Measurements from ENCODE around the gene HSD17B11. TPM values are rescaled to one million over a fixed set of nuclear protein-coding genes. Genes with fewer than 3 reads are reported as not detected.

Gene HSD17B11
- total RNA-seq, 1 experiment from 2014 or later = 8.8 TPM

- no peaks in the 10 kb centered on the region for H3K27me3 Mint-ChIP-seq (ENCODE audit: low read depth)
- peaks cover 0 to 11% (median 6%) of the 10 kb centered on the region in 3 experiments; a peak in 3 of 7 replicates for H3K36me3 Mint-ChIP-seq (ENCODE audit: insufficient read depth in 1 of 3, low read depth in 3 of 3)
- H3K4me1 ChIP-seq (ENCODE audit: insufficient read depth, low read length) = no peaks in the 10 kb centered on the region
Measured at GRCh38 chr4:87399954-87400353, 9.0 kb upstream of the HSD17B11 start.

More at GRCh38 chr4:87399954-87400353, 9.0 kb upstream of the HSD17B11 start:
- Histone ChIP-seq H3K79me1 (ENCODE audit: insufficient read depth, low read depth, low read length, poor library complexity, severe bottlenecking) (no peaks in the 10 kb centered on the region), H3T11ph (ENCODE audit: low read length) (no peak overlapping the region), H3K4me2 (ENCODE audit: insufficient read depth, insufficient read length, low read length) (no peak overlapping the region), H4K8ac (replicated peaks; ENCODE audit: insufficient read length, low read depth, low read length) (no peak overlapping the region), H2BK15ac (ENCODE audit: low read depth, low read length) (no peak overlapping the region), H3K18ac (ENCODE audit: insufficient read length, low read depth, low read length) (no peak overlapping the region), H2BK20ac (ENCODE audit: low read depth, low read length, poor library complexity, severe bottlenecking) (no peak overlapping the region), H3K27me3 (ENCODE audit: insufficient read depth, low read length) (no peaks in the 10 kb centered on the region), H2AFZ (ENCODE audit: low read length) (no peak overlapping the region), H3K79me2 (ENCODE audit: insufficient read depth, low read length) (no peaks in the 10 kb centered on the region), H2BK5ac (ENCODE audit: insufficient read length, low read length) (no peak overlapping the region), H3K23ac (ENCODE audit: insufficient read length, low read depth, low read length) (no peak overlapping the region), H3K23me2 (ENCODE audit: insufficient read length, low read depth, low read length, poor library complexity, severe bottlenecking) (no peaks in the 10 kb centered on the region), H2BK12ac (ENCODE audit: insufficient read length, low read depth, low read length) (no peak overlapping the region), H3K27ac (ENCODE audit: insufficient read length, low read depth, low read length) (no peak overlapping the region), H3K14ac (ENCODE audit: insufficient read depth, low read length) (no peak overlapping the region), H4K20me1 (ENCODE audit: control insufficient read depth, insufficient read depth, insufficient read length) (no peaks in the 10 kb centered on the region), H4K91ac (ENCODE audit: insufficient read length, low read depth, low read length) (no peak overlapping the region), H3K9ac (ENCODE audit: extremely low read depth, insufficient read length, low read length) (no peak overlapping the region), H4K5ac (ENCODE audit: insufficient read length, low read depth, low read length) (no peak overlapping the region), H2BK120ac (ENCODE audit: low read depth, low read length, poor library complexity, severe bottlenecking) (no peak overlapping the region), H3K56ac (ENCODE audit: insufficient read length, low read depth, low read length) (no peak overlapping the region), H3K9me3 (ENCODE audit: control insufficient read depth, low read depth, low read length) (no peaks in the 10 kb centered on the region), H2AK5ac (ENCODE audit: insufficient read length, low read length) (no peak overlapping the region), H3K4ac (ENCODE audit: low read depth, low read length) (no peak overlapping the region)
- Mint-ChIP-seq H3K27ac (no peak overlapping the region), H3K4me3 (no peak overlapping the region), H3K4me1 (no peaks in the 10 kb centered on the region), H3K9me3 (peaks cover 7 to 12% of the 10 kb centered on the region in 2 experiments; a peak in 4 of 5 replicates)
- no CpG with 5 or more reads among the region's 1 CpG for WGBS (ENCODE audit: extremely low coverage, insufficient read length, low lambda C conversion rate)
- TF ChIP-seq, protein P1, sequence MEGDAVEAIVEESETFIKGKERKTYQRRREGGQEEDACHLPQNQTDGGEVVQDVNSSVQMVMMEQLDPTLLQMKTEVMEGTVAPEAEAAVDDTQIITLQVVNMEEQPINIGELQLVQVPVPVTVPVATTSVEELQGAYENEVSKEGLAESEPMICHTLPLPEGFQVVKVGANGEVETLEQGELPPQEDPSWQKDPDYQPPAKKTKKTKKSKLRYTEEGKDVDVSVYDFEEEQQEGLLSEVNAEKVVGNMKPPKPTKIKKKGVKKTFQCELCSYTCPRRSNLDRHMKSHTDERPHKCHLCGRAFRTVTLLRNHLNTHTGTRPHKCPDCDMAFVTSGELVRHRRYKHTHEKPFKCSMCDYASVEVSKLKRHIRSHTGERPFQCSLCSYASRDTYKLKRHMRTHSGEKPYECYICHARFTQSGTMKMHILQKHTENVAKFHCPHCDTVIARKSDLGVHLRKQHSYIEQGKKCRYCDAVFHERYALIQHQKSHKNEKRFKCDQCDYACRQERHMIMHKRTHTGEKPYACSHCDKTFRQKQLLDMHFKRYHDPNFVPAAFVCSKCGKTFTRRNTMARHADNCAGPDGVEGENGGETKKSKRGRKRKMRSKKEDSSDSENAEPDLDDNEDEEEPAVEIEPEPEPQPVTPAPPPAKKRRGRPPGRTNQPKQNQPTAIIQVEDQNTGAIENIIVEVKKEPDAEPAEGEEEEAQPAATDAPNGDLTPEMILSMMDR (conservative IDR thresholded peaks at IDR 0.05) = no peak
- no peak for DNase-seq

All from H9 (cell line).